H9 (cell line): ENCODE results near the gene FZD10. TPM values are rescaled to one million over a fixed set of nuclear protein-coding genes. Genes with fewer than 3 reads are reported as not detected.
A peak's percentile ranks its signal among the peaks of the same experiment; 100 is the strongest.

Experiments used
- DNase-seq: peaks from one replicate; pipeline ENCODE4 v3.0.0-alpha.2; 2017
- H2AFZ ChIP-seq: one replicate; pipeline ENCODE4 v1.6.1; 2013; ENCODE audit warnings: mild to moderate bottlenecking, low read length, control low read depth, moderate library complexity
- H2AK5ac ChIP-seq: 2 replicates; pipeline ENCODE4 v1.6.1; 2013; ENCODE audit warnings: low read length, control low read depth, mixed read lengths; ENCODE audit not compliant: insufficient read length
- H2BK120ac ChIP-seq: one replicate; pipeline ENCODE4 v1.6.1; 2013; ENCODE audit warnings: low read depth, mild to moderate bottlenecking, low read length, control low read depth, inconsistent platforms; ENCODE audit not compliant: poor library complexity, severe bottlenecking
- H2BK12ac ChIP-seq: 2 replicates; pipeline ENCODE4 v1.6.1; 2013; ENCODE audit warnings: low read length, control low read depth, mixed read lengths, low read depth; ENCODE audit not compliant: insufficient read length
- H2BK15ac ChIP-seq: 2 replicates; pipeline ENCODE4 v1.6.1; 2013; ENCODE audit warnings: low read depth, low read length, control low read depth
- H2BK20ac ChIP-seq: one replicate; pipeline ENCODE4 v1.6.1; 2013; ENCODE audit warnings: low read depth, mild to moderate bottlenecking, low read length, control low read depth, inconsistent platforms; ENCODE audit not compliant: poor library complexity, severe bottlenecking
- H2BK5ac ChIP-seq: 2 replicates; pipeline ENCODE4 v1.6.1; 2013; ENCODE audit warnings: low read length, control low read depth, mixed read lengths; ENCODE audit not compliant: insufficient read length
- H3K14ac ChIP-seq: 2 replicates; pipeline ENCODE4 v1.6.1; 2013; ENCODE audit warnings: low read length, control low read depth; ENCODE audit not compliant: insufficient read depth
- H3K18ac ChIP-seq: 2 replicates; pipeline ENCODE4 v1.6.1; 2013; ENCODE audit warnings: low read depth, mild to moderate bottlenecking, mixed read lengths, low read length, control low read depth; ENCODE audit not compliant: insufficient read length
- H3K23ac ChIP-seq: 2 replicates; pipeline ENCODE4 v1.6.1; 2013; ENCODE audit warnings: low read length, control low read depth, mixed read lengths, low read depth; ENCODE audit not compliant: insufficient read length
- H3K23me2 ChIP-seq: 2 replicates; pipeline ENCODE4 v1.6.1; 2013; ENCODE audit warnings: low read depth, mild to moderate bottlenecking, mixed read lengths, low read length, control low read depth; ENCODE audit not compliant: insufficient read length, poor library complexity, severe bottlenecking
- H3K27ac ChIP-seq: 2 replicates; pipeline ENCODE4 v1.5.1; 2013; ENCODE audit warnings: low read length, control low read depth, mixed read lengths, low read depth; ENCODE audit not compliant: insufficient read length
- H3K27me3 ChIP-seq: 2 replicates; pipeline ENCODE4 v1.6.1; 2013; ENCODE audit warnings: low read length, control low read depth, inconsistent platforms; ENCODE audit not compliant: insufficient read depth
- H3K4ac ChIP-seq: 2 replicates; pipeline ENCODE4 v1.6.1; 2013; ENCODE audit warnings: low read depth, mild to moderate bottlenecking, control low read depth, inconsistent platforms, low read length, moderate library complexity
- H3K4me1 ChIP-seq: 2 replicates; pipeline ENCODE4 v1.6.1; 2013; ENCODE audit warnings: low read length, control low read depth, inconsistent platforms; ENCODE audit not compliant: insufficient read depth
- H3K4me2 ChIP-seq: 2 replicates; pipeline ENCODE4 v1.6.1; 2013; ENCODE audit warnings: low read length, control low read depth, mixed read lengths; ENCODE audit not compliant: insufficient read length, insufficient read depth
- H3K56ac ChIP-seq: 2 replicates; pipeline ENCODE4 v1.6.1; 2013; ENCODE audit warnings: low read depth, mild to moderate bottlenecking, mixed read lengths, low read length, control low read depth; ENCODE audit not compliant: insufficient read length
- H3K79me1 ChIP-seq: 2 replicates; pipeline ENCODE4 v1.6.1; 2013; ENCODE audit warnings: low read depth, mild to moderate bottlenecking, moderate library complexity, low read length, control low read depth, inconsistent platforms; ENCODE audit not compliant: insufficient read depth, poor library complexity, severe bottlenecking
- H3K79me2 ChIP-seq: 2 replicates; pipeline ENCODE4 v1.6.1; 2013; ENCODE audit warnings: low read length, control low read depth, inconsistent platforms; ENCODE audit not compliant: insufficient read depth
- H3K9ac ChIP-seq: 2 replicates; pipeline ENCODE4 v1.6.1; 2013; ENCODE audit warnings: low read length, control low read depth, mixed read lengths; ENCODE audit not compliant: insufficient read length; ENCODE audit errors: extremely low read depth
- H3K9me3 ChIP-seq: one replicate; pipeline ENCODE4 v1.6.1; 2013; ENCODE audit warnings: low read depth, low read length, inconsistent platforms; ENCODE audit not compliant: control insufficient read depth
- H3T11ph ChIP-seq: one replicate; pipeline ENCODE4 v1.6.1; 2013; ENCODE audit warnings: mild to moderate bottlenecking, low read length, control low read depth, inconsistent platforms
- H4K20me1 ChIP-seq: one replicate; pipeline ENCODE4 v1.6.1; 2013; ENCODE audit not compliant: control insufficient read depth, insufficient read length, insufficient read depth
- H4K5ac ChIP-seq: 2 replicates; pipeline ENCODE4 v1.6.1; 2013; ENCODE audit warnings: low read depth, mild to moderate bottlenecking, mixed read lengths, low read length, control low read depth; ENCODE audit not compliant: insufficient read length
- H4K8ac ChIP-seq: replicated peaks from 2 replicates; pipeline ENCODE4 v1.6.1; 2013; ENCODE audit warnings: low read length, control low read depth, mixed read lengths, low read depth; ENCODE audit not compliant: insufficient read length
- H4K91ac ChIP-seq: 2 replicates; pipeline ENCODE4 v1.6.1; 2013; ENCODE audit warnings: low read depth, mild to moderate bottlenecking, moderate library complexity, mixed read lengths, low read length, control low read depth; ENCODE audit not compliant: insufficient read length
- H3K27ac Mint-ChIP-seq, 3 experiments: 2 replicates in 2 of 3; 3 replicates in 1 of 3; pipeline ENCODE4 v1.8.0; 2020 to 2021; ENCODE audit warnings: mixed read lengths in 3 of 3, mild to moderate bottlenecking in 1 of 3, moderate library complexity in 1 of 3
- H3K27me3 Mint-ChIP-seq: 2 replicates; pipeline ENCODE4 v1.8.0; 2021; ENCODE audit warnings: low read depth, mild to moderate bottlenecking, moderate library complexity, mixed read lengths
- H3K36me3 Mint-ChIP-seq, 3 experiments: 2 replicates in 2 of 3; 3 replicates in 1 of 3; pipeline ENCODE4 v1.8.0; 2020 to 2021; ENCODE audit warnings: low read depth in 3 of 3, mixed read lengths in 3 of 3; ENCODE audit not compliant: insufficient read depth in 1 of 3
- H3K4me1 Mint-ChIP-seq, 2 experiments: 2 replicates each; pipeline ENCODE4 v1.8.0; 2020; ENCODE audit warnings: mixed read lengths in 2 of 2
- H3K4me3 Mint-ChIP-seq, 2 experiments: 2 replicates in 1 of 2; 3 replicates in 1 of 2; pipeline ENCODE4 v1.8.0; 2020 to 2021; ENCODE audit warnings: mild to moderate bottlenecking in 2 of 2, mixed read lengths in 2 of 2, moderate library complexity in 1 of 2
- H3K9me3 Mint-ChIP-seq, 2 experiments: 2 replicates in 1 of 2; 3 replicates in 1 of 2; pipeline ENCODE4 v1.8.0; 2020; ENCODE audit warnings: mild to moderate bottlenecking in 2 of 2, mixed read lengths in 2 of 2, moderate library complexity in 1 of 2
- CTCF ChIP-seq: fragments of 200-600 bp; sonication (generic); conservative IDR thresholded peaks from 3 replicates; pipeline ENCODE4 v1.8.0; 2021; ENCODE audit warnings: antibody characterized with exemption, mild to moderate bottlenecking
- WGBS: extraction: QIAGEN DNeasy Blood & Tissue Kit; methylation state at CpG from one replicate; pipeline ENCODE4 v1.1.7; 2013; ENCODE audit warnings: missing lambda C conversion rate, low lambda C conversion rate, mixed read lengths; ENCODE audit not compliant: insufficient read length; ENCODE audit errors: extremely low coverage; 5-methylcytosine and 5-hydroxymethylcytosine counted together
- total RNA-seq: library from RNA; stranded (reverse); gene quantifications from 2 replicates; pipeline ENCODE4 v1.2.1, GENCODE V29; 2021

Gene FZD10
- total RNA-seq, 1 experiment from 2014 or later = 1.0 TPM

GRCh38 chr12:130186651-130187268 is 24.5 kb downstream of the FZD10 start:
- DNase-seq = peak; percentile 64
- no peaks in the 10 kb centered on the region; the same call in 1 of the 2 replicates for H3K27me3 ChIP-seq

More at GRCh38 chr12:130186651-130187268, 24.5 kb downstream of the FZD10 start:
- H3K9me3 ChIP-seq = no peaks in the 10 kb centered on the region
- H3K14ac ChIP-seq = no peak overlapping the region
- H3K9ac ChIP-seq = no peak overlapping the region
- no peak overlapping the region for H4K91ac ChIP-seq
- H2AFZ ChIP-seq = no peak overlapping the region
- no peak overlapping the region for H3K18ac ChIP-seq
- no peak overlapping the region for H3K4me3 Mint-ChIP-seq
- no peaks in the 10 kb centered on the region for H4K20me1 ChIP-seq
- no peak overlapping the region for H2BK120ac ChIP-seq
- no peak overlapping the region for H2BK20ac ChIP-seq
- peaks cover 0 to 5% of the 10 kb centered on the region in 2 experiments; a peak in 4 of 5 replicates for H3K9me3 Mint-ChIP-seq
- no peak overlapping the region for H4K8ac ChIP-seq
- no peak overlapping the region for H3K4me2 ChIP-seq
- peaks cover 7 to 12% of the 10 kb centered on the region in 2 experiments; a peak in 3 of 4 replicates for H3K4me1 Mint-ChIP-seq
- no peak overlapping the region for H3K23ac ChIP-seq
- no CpG with 5 or more reads among the region's 13 CpGs for WGBS
- no peak overlapping the region for H3K56ac ChIP-seq
- no peak overlapping the region for H3K27ac Mint-ChIP-seq
- no peaks in the 10 kb centered on the region for H3K4me1 ChIP-seq
- no peak overlapping the region for H4K5ac ChIP-seq
- H3K79me1 ChIP-seq = no peaks in the 10 kb centered on the region
- TF ChIP-seq CTCF = no peak
- no peak overlapping the region for H3K27ac ChIP-seq
- H2AK5ac ChIP-seq = no peak overlapping the region
- no peak overlapping the region for H3T11ph ChIP-seq
- H3K23me2 ChIP-seq = no peaks in the 10 kb centered on the region
- H3K79me2 ChIP-seq = no peaks in the 10 kb centered on the region
- H2BK5ac ChIP-seq = no peak overlapping the region
- H3K36me3 Mint-ChIP-seq = no peaks in the 10 kb centered on the region; a peak in 1 of 7 replicates
- no peak overlapping the region for H2BK12ac ChIP-seq
- no peak overlapping the region for H2BK15ac ChIP-seq
- peaks cover 73% of the 10 kb centered on the region for H3K27me3 Mint-ChIP-seq
- H3K4ac ChIP-seq = no peak overlapping the region
